ENCODE results near the gene DIMT1.
A peak's percentile ranks its signal among the peaks of the same experiment; 100 is the strongest.

The DIMT1 gene

GRCh38 chr5:62371409-62371808 is 32.3 kb downstream of the DIMT1 start:
- FAIRE-seq = no peak

DNA sequence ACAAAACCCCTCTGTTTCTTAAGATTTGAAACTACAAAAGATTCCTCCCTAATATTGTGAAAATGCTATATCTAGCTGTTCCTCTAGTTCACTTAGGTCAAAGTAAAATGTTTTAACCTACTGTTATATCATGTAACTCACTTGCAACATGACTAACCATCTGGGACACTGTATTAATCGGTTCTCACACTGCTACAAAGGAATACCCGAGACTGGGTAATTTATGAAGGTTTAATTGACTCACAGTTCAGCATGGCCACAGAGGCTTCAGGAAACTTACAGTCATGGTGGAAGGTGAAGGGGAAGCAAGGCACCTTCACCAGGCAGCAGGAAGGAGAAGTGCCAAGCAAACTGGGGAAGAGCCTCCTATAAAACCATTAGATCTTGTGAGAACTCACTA is 34.7 kb downstream of the DIMT1 start:
- no peak for FAIRE-seq
- no peak for DNase-seq (ENCODE audit: low spot score)

More at GRCh38 chr5:62371409-62371808, 32.3 kb downstream of the DIMT1 start:
- DNase-seq (ENCODE audit: low spot score) = no peak

DNA sequence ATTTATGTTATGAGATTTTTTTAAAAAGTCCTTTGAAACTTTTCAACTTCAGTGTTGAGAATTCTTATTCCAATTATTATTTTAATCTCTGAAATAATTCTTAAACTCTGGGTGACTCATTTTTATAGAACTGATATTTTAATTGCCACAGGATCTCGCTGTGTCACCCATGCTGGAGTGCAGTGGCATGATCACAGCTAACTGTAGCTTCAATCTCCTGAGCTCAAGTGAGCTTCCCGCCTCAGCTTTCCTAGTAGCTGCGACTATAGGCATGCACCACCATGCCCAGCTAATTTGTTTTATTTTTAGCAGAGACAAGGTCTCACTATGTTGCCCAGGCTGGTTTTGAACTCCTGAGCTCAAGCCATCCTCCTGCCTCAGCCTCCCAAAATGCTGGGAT is 41.0 kb downstream of the DIMT1 start:
- FAIRE-seq (no peak), DNase-seq (ENCODE audit: low spot score) (no peak)

- DNase-seq (ENCODE audit: low spot score) (peak; percentile 10), FAIRE-seq (no peak)
Observed at GRCh38 chr5:62354028-62354874, 49.5 kb downstream of the DIMT1 start.

- FAIRE-seq = no peak
- DNase-seq (ENCODE audit: low spot score) = no peak
Observed at GRCh38 chr5:62348723-62349481, 54.8 kb downstream of the DIMT1 start.

- no peak for FAIRE-seq
Observed at GRCh38 chr5:62347928-62348327, 55.8 kb downstream of the DIMT1 start.

DNA sequence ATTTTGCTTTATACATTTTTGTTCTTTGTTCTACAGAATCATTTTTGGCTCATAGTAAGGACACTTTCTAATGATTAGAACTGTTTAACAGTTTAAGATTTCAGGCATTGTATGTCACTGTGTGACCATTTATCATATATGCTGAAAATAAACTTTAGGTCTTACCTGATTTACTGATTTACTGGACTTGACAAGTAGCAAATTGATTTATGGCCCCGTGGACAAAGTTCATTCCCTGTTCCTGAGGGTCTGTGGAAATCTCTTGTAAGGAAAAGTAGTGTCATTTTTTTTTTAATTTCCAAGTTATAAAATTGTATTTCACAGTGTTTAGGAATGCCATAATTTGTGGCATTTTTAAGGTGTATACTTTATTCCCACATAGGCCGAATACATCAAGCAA is 57.0 kb downstream of the DIMT1 start:
- DNase-seq (ENCODE audit: low spot score) = no peak

More at GRCh38 chr5:62347928-62348327, 55.8 kb downstream of the DIMT1 start:
- DNase-seq (ENCODE audit: low spot score) = no peak

DNA sequence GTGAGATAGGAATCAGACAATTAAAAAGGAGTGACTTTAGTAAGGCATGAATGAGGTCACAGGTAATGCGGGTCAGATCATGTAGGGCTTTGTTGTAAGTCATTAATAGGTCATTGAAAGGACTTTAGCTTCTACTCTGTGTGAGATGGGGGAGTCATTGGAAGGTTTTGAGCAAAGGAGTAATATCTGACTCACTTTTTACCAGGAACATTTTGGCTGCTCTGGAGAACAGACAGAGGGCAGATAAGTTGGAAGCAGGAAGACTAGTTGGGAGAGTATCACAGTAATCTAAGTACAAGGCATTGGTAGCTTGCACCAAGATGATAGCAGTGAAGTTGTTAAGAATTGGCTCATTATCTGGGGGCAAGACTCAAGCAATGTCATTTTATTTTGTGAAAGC is 60.3 kb downstream of the DIMT1 start:
- FAIRE-seq = no peak
- DNase-seq (ENCODE audit: low spot score) = no peak

More for the DNA sequence above, 57.0 kb downstream of the DIMT1 start:
- no peak for FAIRE-seq

GRCh38 chr5:62342476-62342837 is 61.2 kb downstream of the DIMT1 start:
- no peak for DNase-seq (ENCODE audit: low spot score)
- FAIRE-seq = no peak

DNA sequence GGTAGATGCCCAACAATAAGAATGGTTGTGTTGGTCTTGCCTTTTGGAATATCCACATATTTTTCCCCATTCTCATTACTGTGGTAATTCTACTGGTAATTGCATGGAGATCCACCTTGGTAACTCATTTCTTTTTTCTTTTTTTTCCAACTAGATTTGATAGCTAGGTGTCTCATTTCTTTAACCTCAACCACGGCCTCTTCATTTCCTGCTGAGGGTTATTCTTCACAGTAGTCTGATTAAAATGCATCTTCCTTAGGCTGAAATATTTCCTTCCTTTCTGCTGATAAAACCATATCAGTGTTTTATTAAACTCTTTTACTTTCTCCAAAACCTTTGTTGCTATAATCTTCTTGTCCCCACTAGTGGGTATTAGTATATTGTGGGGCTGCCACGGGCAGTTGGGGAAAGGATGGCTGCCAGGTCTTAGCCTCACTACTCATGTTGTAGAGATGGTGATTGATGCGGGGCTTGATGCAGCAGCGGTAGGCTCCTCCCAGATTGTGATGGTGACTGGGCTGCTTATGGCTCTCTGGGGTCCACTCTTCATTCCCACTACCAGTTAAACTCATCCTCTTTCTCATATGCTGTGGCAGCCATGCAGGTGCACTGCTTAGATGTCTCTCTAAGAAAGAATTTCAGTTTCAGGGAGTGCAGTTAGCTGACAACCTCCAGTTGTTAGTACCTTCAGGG is 61.8 kb downstream of the DIMT1 start:
- no peak for DNase-seq (ENCODE audit: low spot score)
- no peak for FAIRE-seq

GRCh38 chr5:62340979-62341378 is 62.7 kb downstream of the DIMT1 start:
- FAIRE-seq = no peak
- no peak for DNase-seq (ENCODE audit: low spot score)

- FAIRE-seq (no peak), DNase-seq (ENCODE audit: low spot score) (peak; percentile 12)
Observed at GRCh38 chr5:62340392-62340791, 63.3 kb downstream of the DIMT1 start.

All from urothelium cell line (cell line).